Measurements from ENCODE around the gene FBXO46. TPM values are rescaled to one million over a fixed set of nuclear protein-coding genes. Genes with fewer than 3 reads are reported as not detected.

Gene FBXO46
- polyA plus RNA-seq, 2 of the 4 experiments (the other 2 are of a cell fraction): 4.9 to 12.7 TPM

DNA sequence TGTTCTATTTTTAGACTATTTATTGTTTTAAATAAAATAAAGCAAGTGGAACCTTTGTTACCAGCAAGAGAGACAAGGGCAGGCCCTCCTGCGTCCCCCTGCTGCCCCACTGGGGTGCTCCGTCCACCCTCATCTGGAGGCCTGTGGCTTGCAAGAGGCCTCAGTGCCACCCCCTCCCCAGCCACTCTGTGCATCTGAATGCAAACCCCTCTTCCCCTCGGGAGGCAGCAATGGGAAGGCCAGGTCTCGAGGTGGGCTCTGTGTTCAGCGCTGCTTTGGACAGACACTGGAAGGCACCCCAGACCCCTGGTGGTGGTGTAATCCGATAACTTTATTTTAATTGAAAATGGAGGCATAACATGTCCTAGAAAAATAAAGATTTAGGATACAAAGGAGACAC, 33.8 kb upstream of the FBXO46 start (continued):
- TF ChIP-seq, protein P1, sequence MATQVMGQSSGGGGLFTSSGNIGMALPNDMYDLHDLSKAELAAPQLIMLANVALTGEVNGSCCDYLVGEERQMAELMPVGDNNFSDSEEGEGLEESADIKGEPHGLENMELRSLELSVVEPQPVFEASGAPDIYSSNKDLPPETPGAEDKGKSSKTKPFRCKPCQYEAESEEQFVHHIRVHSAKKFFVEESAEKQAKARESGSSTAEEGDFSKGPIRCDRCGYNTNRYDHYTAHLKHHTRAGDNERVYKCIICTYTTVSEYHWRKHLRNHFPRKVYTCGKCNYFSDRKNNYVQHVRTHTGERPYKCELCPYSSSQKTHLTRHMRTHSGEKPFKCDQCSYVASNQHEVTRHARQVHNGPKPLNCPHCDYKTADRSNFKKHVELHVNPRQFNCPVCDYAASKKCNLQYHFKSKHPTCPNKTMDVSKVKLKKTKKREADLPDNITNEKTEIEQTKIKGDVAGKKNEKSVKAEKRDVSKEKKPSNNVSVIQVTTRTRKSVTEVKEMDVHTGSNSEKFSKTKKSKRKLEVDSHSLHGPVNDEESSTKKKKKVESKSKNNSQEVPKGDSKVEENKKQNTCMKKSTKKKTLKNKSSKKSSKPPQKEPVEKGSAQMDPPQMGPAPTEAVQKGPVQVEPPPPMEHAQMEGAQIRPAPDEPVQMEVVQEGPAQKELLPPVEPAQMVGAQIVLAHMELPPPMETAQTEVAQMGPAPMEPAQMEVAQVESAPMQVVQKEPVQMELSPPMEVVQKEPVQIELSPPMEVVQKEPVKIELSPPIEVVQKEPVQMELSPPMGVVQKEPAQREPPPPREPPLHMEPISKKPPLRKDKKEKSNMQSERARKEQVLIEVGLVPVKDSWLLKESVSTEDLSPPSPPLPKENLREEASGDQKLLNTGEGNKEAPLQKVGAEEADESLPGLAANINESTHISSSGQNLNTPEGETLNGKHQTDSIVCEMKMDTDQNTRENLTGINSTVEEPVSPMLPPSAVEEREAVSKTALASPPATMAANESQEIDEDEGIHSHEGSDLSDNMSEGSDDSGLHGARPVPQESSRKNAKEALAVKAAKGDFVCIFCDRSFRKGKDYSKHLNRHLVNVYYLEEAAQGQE (IDR thresholded peaks at IDR 0.05): no peak
- TF ChIP-seq JUNB (IDR thresholded peaks at IDR 0.05): no peak
- no peak for TF ChIP-seq POLR2AphosphoS2 (conservative IDR thresholded peaks at IDR 0.05; ENCODE audit: low read length)
- no peak for TF ChIP-seq EHF (CRISPR knock-in tag; IDR thresholded peaks at IDR 0.05)

DNA sequence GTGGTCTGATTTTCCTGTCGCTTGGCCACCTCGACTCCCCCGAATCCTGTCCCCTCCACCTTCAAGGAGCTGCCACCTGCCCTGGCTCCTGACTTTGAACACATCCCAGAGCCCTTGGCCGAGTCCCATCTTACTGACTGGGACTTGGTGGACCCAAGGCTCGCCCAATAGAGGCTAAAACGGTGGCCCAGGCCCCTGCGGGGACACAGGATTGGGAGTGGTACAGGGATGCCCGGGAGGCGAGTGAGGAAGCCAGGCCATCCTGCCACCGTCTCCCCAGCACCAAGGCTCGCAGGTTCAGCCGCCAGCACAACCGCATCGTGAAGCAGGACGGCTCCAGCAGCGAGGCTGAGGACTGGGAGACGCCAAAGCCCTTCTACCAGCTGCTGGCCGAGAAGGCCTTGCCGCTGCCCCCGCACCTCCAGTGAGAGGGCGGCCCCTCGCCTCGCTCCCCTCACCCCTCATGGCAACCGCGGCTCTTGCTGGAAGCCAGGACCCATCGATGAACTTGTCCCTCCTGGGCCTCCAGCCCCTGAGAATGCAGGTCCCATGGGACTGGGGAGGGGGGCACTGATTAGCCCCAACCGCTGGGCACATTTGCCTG, 33.1 kb upstream of the FBXO46 start:
- Histone ChIP-seq H3K4me3 (no peak overlapping the region), H3K27ac (no peak overlapping the region), H3K9me3 (no peaks in the 10 kb centered on the region), H3K4me1 (peaks cover 13% of the 10 kb centered on the region), H3K4me2 (no peak overlapping the region)
- ChIA-PET POLR2A (interaction anchor here (1.2 kb wide), 1 partner anchor 11 kb away, joined by 3 read pairs; no protein-coding TSS in a partner anchor), CTCF (interaction anchor here (1.1 to 74.3 kb wide), 8 partner anchors 9 to 88 kb away, joined by 3 to 2204 read pairs (median 6); partner anchors contain the start of genes DMPK, DMWD, QPCTL and RSPH6A)
- no peak for FAIRE-seq
- ATAC-seq: no peak
- no peak for TF ChIP-seq HOXB13 (CRISPR knock-in tag; IDR thresholded peaks at IDR 0.05; ENCODE audit: low read depth)
- TF ChIP-seq FOSL2 (IDR thresholded peaks at IDR 0.05): no peak
- no peak for TF ChIP-seq FOSL2 (CRISPR knock-in tag; IDR thresholded peaks at IDR 0.05)
- TF ChIP-seq, protein P2, sequence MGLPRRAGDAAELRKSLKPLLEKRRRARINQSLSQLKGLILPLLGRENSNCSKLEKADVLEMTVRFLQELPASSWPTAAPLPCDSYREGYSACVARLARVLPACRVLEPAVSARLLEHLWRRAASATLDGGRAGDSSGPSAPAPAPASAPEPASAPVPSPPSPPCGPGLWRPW (IDR thresholded peaks at IDR 0.05): no peak
- no peak for DNase-seq (ENCODE audit: low read depth in 1 of 2, low spot score in 1 of 2)
- WGBS (ENCODE audit: missing lambda C conversion rate): 86% methylated on average over 26 of the region's 27 CpGs

DNA sequence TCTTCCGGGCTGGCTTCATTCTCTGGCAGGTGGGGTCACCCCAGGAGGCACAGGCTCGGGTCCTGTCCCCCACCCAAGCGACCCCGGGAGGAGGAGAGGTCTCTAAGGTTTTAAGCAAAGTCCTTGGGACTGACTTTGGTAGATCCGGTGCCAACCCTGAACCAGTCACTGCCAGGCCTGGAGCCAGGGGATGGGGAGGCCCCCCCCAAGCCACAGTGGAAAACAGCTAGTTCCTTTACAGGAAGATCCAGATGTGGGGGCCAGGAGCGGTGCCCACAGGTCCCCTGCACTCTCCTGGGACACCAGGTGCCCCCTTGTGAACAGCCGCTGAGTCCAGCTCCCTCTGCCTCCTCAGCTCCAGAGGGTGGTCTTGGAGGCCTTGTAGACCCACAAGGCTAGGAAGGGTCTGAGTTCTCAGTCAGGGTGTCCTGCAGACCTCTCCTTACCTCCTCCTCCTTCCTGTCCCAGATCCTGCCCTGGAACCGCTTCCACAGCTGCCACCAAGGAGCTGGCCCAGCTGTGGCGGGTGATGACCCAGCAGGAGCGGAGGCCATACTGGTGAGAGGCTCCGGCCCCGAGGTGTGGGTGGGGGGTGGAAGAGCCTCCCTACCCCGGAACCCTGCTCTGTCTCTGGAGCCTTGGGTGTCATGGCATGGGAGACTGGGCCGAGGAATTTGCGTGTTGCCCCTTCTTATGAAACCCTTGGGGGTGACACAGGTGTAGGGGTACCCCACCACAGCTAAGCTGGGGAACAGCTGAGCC, 32.4 kb upstream of the FBXO46 start:
- Histone ChIP-seq H3K4me2 (no peak overlapping the region), H3K4me1 (peaks cover 13% of the 10 kb centered on the region), H3K27ac (no peak overlapping the region), H3K9me3 (no peaks in the 10 kb centered on the region), H3K4me3 (no peak overlapping the region)
- DNase-seq (ENCODE audit: low read depth in 1 of 2, low spot score in 1 of 2) (no peak), FAIRE-seq (no peak), ATAC-seq (no peak)
- 86% methylated on average over 14 of the region's 15 CpGs for WGBS (ENCODE audit: missing lambda C conversion rate)
- ChIA-PET CTCF (interaction anchor here (1.1 to 74.3 kb wide), 9 partner anchors 8 to 89 kb away, joined by 3 to 2204 read pairs (median 6); partner anchors contain the start of genes DMPK, DMWD, QPCTL and RSPH6A), POLR2A (no interaction called here)
- TF ChIP-seq ESRRA (IDR thresholded peaks at IDR 0.05; ENCODE audit: borderline replicate concordance, low read length): no peak
- no peak for TF ChIP-seq POLR2AphosphoS2 (conservative IDR thresholded peaks at IDR 0.05; ENCODE audit: low read length)
- no peak for TF ChIP-seq ZSCAN20 (CRISPR knock-in tag; IDR thresholded peaks at IDR 0.05)
- no peak for TF ChIP-seq HDAC2 (IDR thresholded peaks at IDR 0.05)
- TF ChIP-seq, protein P3, sequence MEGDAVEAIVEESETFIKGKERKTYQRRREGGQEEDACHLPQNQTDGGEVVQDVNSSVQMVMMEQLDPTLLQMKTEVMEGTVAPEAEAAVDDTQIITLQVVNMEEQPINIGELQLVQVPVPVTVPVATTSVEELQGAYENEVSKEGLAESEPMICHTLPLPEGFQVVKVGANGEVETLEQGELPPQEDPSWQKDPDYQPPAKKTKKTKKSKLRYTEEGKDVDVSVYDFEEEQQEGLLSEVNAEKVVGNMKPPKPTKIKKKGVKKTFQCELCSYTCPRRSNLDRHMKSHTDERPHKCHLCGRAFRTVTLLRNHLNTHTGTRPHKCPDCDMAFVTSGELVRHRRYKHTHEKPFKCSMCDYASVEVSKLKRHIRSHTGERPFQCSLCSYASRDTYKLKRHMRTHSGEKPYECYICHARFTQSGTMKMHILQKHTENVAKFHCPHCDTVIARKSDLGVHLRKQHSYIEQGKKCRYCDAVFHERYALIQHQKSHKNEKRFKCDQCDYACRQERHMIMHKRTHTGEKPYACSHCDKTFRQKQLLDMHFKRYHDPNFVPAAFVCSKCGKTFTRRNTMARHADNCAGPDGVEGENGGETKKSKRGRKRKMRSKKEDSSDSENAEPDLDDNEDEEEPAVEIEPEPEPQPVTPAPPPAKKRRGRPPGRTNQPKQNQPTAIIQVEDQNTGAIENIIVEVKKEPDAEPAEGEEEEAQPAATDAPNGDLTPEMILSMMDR (IDR thresholded peaks at IDR 0.05): no peak
- TF ChIP-seq, protein P4, sequence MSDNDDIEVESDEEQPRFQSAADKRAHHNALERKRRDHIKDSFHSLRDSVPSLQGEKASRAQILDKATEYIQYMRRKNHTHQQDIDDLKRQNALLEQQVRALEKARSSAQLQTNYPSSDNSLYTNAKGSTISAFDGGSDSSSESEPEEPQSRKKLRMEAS (IDR thresholded peaks at IDR 0.05): no peak
- no peak for TF ChIP-seq POLR2A (IDR thresholded peaks at IDR 0.05; ENCODE audit: low read length)
- no peak for TF ChIP-seq MYC (IDR thresholded peaks at IDR 0.05; ENCODE audit: borderline replicate concordance, low read length)
- no peak for TF ChIP-seq FOSB (CRISPR knock-in tag; IDR thresholded peaks at IDR 0.05)
